H1 (cell line): ENCODE measurements around the gene SOST. TPM values are rescaled to one million over a fixed set of nuclear protein-coding genes. Genes with fewer than 3 reads are reported as not detected.
A peak's percentile ranks its signal among the peaks of the same experiment; 100 is the strongest.

ENCODE experiments used
- CTCF ChIA-PET: fragments of 300-600 bp; sonication (Branson Sonifier 250); formaldehyde crosslinking; loops from one replicate; lab custom pipeline; 2021; ENCODE audit not compliant: partially characterized antibody; lab: Charles Lee
- POLR2A ChIA-PET: fragments of 300-600 bp; sonication (Branson Sonifier 250); formaldehyde crosslinking; loops from one replicate; lab custom pipeline; 2021; ENCODE audit warnings: inconsistent platforms; ENCODE audit not compliant: partially characterized antibody; lab: Charles Lee
- DNase-seq, 2 experiments: peaks; one replicate each; pipeline versions ENCODE4 v3.0.0 to v3.0.0-alpha.2; 2010 to 2022; ENCODE audit warnings: low spot score in 2 of 2, low read depth in 1 of 2, mixed read lengths in 1 of 2
- FAIRE-seq: peaks from 2 replicates; lab custom pipeline; 2011; peaks lifted over from hg19 to GRCh38; lab: Jason Lieb, UNC
- H2AFZ ChIP-seq: 2 replicates; pipeline ENCODE4 v1.8.1; 2012; ENCODE audit warnings: low read length, inconsistent platforms
- H2AK5ac ChIP-seq: 2 replicates; pipeline ENCODE4 v1.6.1; 2013; ENCODE audit warnings: low read depth, low read length
- H2BK120ac ChIP-seq: replicated peaks from 2 replicates; pipeline ENCODE3; 2013; ENCODE audit warnings: low read depth, low read length, inconsistent platforms
- H2BK12ac ChIP-seq: 2 replicates; pipeline ENCODE4 v1.6.1; 2013; ENCODE audit warnings: low read depth, low read length
- H2BK15ac ChIP-seq: 2 replicates; pipeline ENCODE4 v1.6.1; 2013; ENCODE audit warnings: low read length
- H2BK20ac ChIP-seq: 2 replicates; pipeline ENCODE4 v1.6.1; 2013; ENCODE audit warnings: low read length
- H2BK5ac ChIP-seq: 2 replicates; pipeline ENCODE4 v1.6.1; 2013; ENCODE audit warnings: low read depth, low read length
- H3K14ac ChIP-seq: 2 replicates; pipeline ENCODE4 v1.6.1; 2013; ENCODE audit warnings: inconsistent platforms; ENCODE audit not compliant: insufficient read length
- H3K18ac ChIP-seq: 2 replicates; pipeline ENCODE4 v1.6.1; 2013; ENCODE audit warnings: low read length; ENCODE audit errors: extremely low read depth
- H3K23ac ChIP-seq: 2 replicates; pipeline ENCODE4 v1.6.1; 2013; ENCODE audit warnings: inconsistent platforms; ENCODE audit not compliant: insufficient read length
- H3K23me2 ChIP-seq: 2 replicates; pipeline ENCODE4 v1.6.1; 2013; ENCODE audit warnings: low read depth, low read length
- H3K27ac ChIP-seq: 2 replicates; pipeline ENCODE4 v1.6.1; 2011; ENCODE audit warnings: low read depth, low read length, inconsistent platforms
- H3K27me3 ChIP-seq, 4 experiments: replicated peaks in 1 of 4; 1 replicate in 1 of 4; 2 replicates in 3 of 4; pipeline versions ENCODE4 v1.6.1 to v1.8.1; 2011 to 2013; ENCODE audit warnings: low read length in 3 of 4, mild to moderate bottlenecking in 3 of 4, inconsistent platforms in 2 of 4, mixed read lengths in 2 of 4, moderate library complexity in 1 of 4; ENCODE audit not compliant: control insufficient read depth in 3 of 4, insufficient read depth in 3 of 4; ENCODE audit errors: extremely low read depth in 1 of 4
- H3K36me3 ChIP-seq, 4 experiments: 2 replicates each; pipeline versions ENCODE4 v1.6.1 to v1.8.1; 2011 to 2013; ENCODE audit warnings: mild to moderate bottlenecking in 4 of 4, low read length in 3 of 4, moderate library complexity in 2 of 4, control low read depth in 1 of 4, inconsistent platforms in 1 of 4; ENCODE audit not compliant: insufficient read depth in 4 of 4, control insufficient read depth in 2 of 4
- H3K4ac ChIP-seq: replicated peaks from 2 replicates; pipeline ENCODE3; 2013; ENCODE audit warnings: low read length, low read depth, mixed read lengths, inconsistent platforms; ENCODE audit not compliant: insufficient read length
- H3K4me1 ChIP-seq, 4 experiments: replicated peaks in 1 of 4; 1 replicate in 1 of 4; 2 replicates in 3 of 4; pipeline versions ENCODE4 v1.6.1 to v1.8.1; 2011 to 2013; ENCODE audit warnings: low read length in 3 of 4, inconsistent platforms in 2 of 4, mixed read lengths in 1 of 4; ENCODE audit not compliant: insufficient read depth in 4 of 4, control insufficient read depth in 3 of 4
- H3K4me2 ChIP-seq, 2 experiments: 2 replicates each; pipeline versions ENCODE4 v1.6.1 to v1.8.1; 2011 to 2013; ENCODE audit warnings: low read depth in 2 of 2, low read length in 2 of 2, control low read depth in 1 of 2, inconsistent platforms in 1 of 2, mild to moderate bottlenecking in 1 of 2; ENCODE audit not compliant: insufficient read depth in 1 of 2
- H3K4me3 ChIP-seq, 4 experiments: fragments of 200-600, 300-600 bp in 1 of 4; sonication (generic), shearing (Covaris generic), sonication (Bioruptor Twin) in 1 of 4; 2 replicates each; pipeline versions ENCODE4 v1.5.1 to v1.8.1; 2011 to 2016; ENCODE audit warnings: low read length in 4 of 4, low read depth in 3 of 4, control low read depth in 2 of 4, inconsistent platforms in 2 of 4, mild to moderate bottlenecking in 2 of 4, mixed read lengths in 1 of 4, moderate library complexity in 1 of 4; ENCODE audit not compliant: insufficient read depth in 2 of 4; ENCODE audit errors: extremely low read depth in 1 of 4
- H3K56ac ChIP-seq: replicated peaks from 2 replicates; pipeline ENCODE3; 2013; ENCODE audit warnings: low read depth, mild to moderate bottlenecking, mixed read lengths, low read length, inconsistent platforms; ENCODE audit not compliant: insufficient read length
- H3K79me1 ChIP-seq: 2 replicates; pipeline ENCODE4 v1.6.1; 2013; ENCODE audit warnings: low read depth, low read length, control low read depth
- H3K79me2 ChIP-seq, 2 experiments: 2 replicates each; pipeline versions ENCODE4 v1.6.1 to v1.8.1; 2012 to 2013; ENCODE audit warnings: low read length in 2 of 2, mild to moderate bottlenecking in 2 of 2, inconsistent platforms in 1 of 2; ENCODE audit not compliant: insufficient read depth in 2 of 2, control insufficient read depth in 1 of 2
- H3K9ac ChIP-seq, 4 experiments: replicated peaks in 1 of 4; 1 replicate in 1 of 4; 2 replicates in 3 of 4; pipeline versions ENCODE4 v1.6.1 to v1.8.1; 2011 to 2013; ENCODE audit warnings: low read depth in 3 of 4, low read length in 3 of 4, control low read depth in 2 of 4, mild to moderate bottlenecking in 2 of 4, moderate library complexity in 2 of 4, inconsistent platforms in 1 of 4; ENCODE audit errors: extremely low read depth in 1 of 4
- H3K9me3 ChIP-seq, 2 experiments: 2 replicates each; pipeline versions ENCODE4 v1.6.1 to v1.8.1; 2012 to 2013; ENCODE audit warnings: mild to moderate bottlenecking in 2 of 2, moderate library complexity in 2 of 2, control low read depth in 1 of 2, inconsistent platforms in 1 of 2, low read depth in 1 of 2, low read length in 1 of 2, mixed read lengths in 1 of 2; ENCODE audit not compliant: insufficient read depth in 2 of 2
- H4K20me1 ChIP-seq, 2 experiments: replicated peaks in 1 of 2; 2 replicates each; pipeline versions ENCODE3 to v1.8.1; 2011 to 2013; ENCODE audit warnings: inconsistent platforms in 2 of 2, low read length in 2 of 2, mild to moderate bottlenecking in 1 of 2; ENCODE audit not compliant: insufficient read depth in 2 of 2, control insufficient read depth in 1 of 2
- H4K5ac ChIP-seq: 2 replicates; pipeline ENCODE4 v1.6.1; 2013; ENCODE audit warnings: low read length, low read depth, mixed read lengths, inconsistent platforms; ENCODE audit not compliant: insufficient read length
- H4K8ac ChIP-seq: 2 replicates; pipeline ENCODE4 v1.8.0; 2013; ENCODE audit warnings: mild to moderate bottlenecking, moderate library complexity, low read length, inconsistent platforms; ENCODE audit not compliant: insufficient read depth; ENCODE audit errors: extremely low read depth
- H4K91ac ChIP-seq: replicated peaks from 2 replicates; pipeline ENCODE3; 2013; ENCODE audit warnings: low read length, mixed read lengths, inconsistent platforms; ENCODE audit not compliant: insufficient read length
- ATF2 ChIP-seq: IDR thresholded peaks from 2 replicates; pipeline ENCODE4 v1.6.1; 2012; ENCODE audit warnings: low read length, inconsistent platforms
- CBX8 ChIP-seq: fragments of 300-800, 300-1000 bp; sonication (generic); IDR thresholded peaks from 2 replicates; pipeline ENCODE4 v1.7.1; 2016; ENCODE audit warnings: low read depth, low read length, borderline replicate concordance
- EGR1 ChIP-seq: IDR thresholded peaks from 2 replicates; pipeline ENCODE4 v1.6.1; 2011; ENCODE audit warnings: low read depth, low read length, borderline replicate concordance
- GTF2F1 ChIP-seq: IDR thresholded peaks from 2 replicates; pipeline ENCODE4 v1.6.1; 2012; ENCODE audit warnings: low read depth, low read length, improper control_type of control experiment, borderline replicate concordance
- JUN ChIP-seq: IDR thresholded peaks from 2 replicates; pipeline ENCODE4 v1.6.1; 2011; ENCODE audit warnings: low read depth, mild to moderate bottlenecking, improper control_type of control experiment, low read length
- POLR2AphosphoS5 ChIP-seq: IDR thresholded peaks from 2 replicates; pipeline ENCODE4 v1.6.1; 2011; ENCODE audit warnings: low read depth, low read length
- RFX5 ChIP-seq: IDR thresholded peaks from 2 replicates; pipeline ENCODE4 v1.6.1; 2011; ENCODE audit warnings: low read depth, low read length, improper control_type of control experiment, borderline replicate concordance
- RXRA ChIP-seq: IDR thresholded peaks from 2 replicates; pipeline ENCODE4 v1.6.1; 2011; ENCODE audit warnings: low read depth, mild to moderate bottlenecking, low read length, moderate library complexity; ENCODE audit not compliant: insufficient read depth
- SUZ12 ChIP-seq: fragments of 200-600 bp; sonication (generic); IDR thresholded peaks from 2 replicates; pipeline ENCODE4 v1.6.1; 2012; ENCODE audit warnings: mild to moderate bottlenecking, inconsistent platforms, low read length, moderate library complexity, mixed read lengths
- TAF7 ChIP-seq: optimal IDR thresholded peaks from 2 replicates; pipeline ENCODE3; 2011; ENCODE audit warnings: low read depth, mild to moderate bottlenecking, inconsistent platforms, low read length, moderate library complexity, borderline replicate concordance
- TCF12 ChIP-seq: IDR thresholded peaks from 2 replicates; pipeline ENCODE4 v1.6.1; 2011; ENCODE audit warnings: low read depth, mild to moderate bottlenecking, low read length
- WGBS, 2 experiments: shearing (Covaris generic) in 1 of 2; methylation state at CpG; one replicate each; pipeline versions ENCODE4 v1.1.6 to v1.1.7; 2013 to 2015; ENCODE audit warnings: low lambda C conversion rate in 2 of 2, mixed read lengths in 2 of 2, inconsistent platforms in 1 of 2, low coverage in 1 of 2, missing lambda C conversion rate in 1 of 2; ENCODE audit not compliant: insufficient replicate concordance in 2 of 2, insufficient coverage in 1 of 2, insufficient read length in 1 of 2; ENCODE audit errors: extremely low coverage in 1 of 2, missing lambda C conversion rate in 1 of 2; 5-methylcytosine and 5-hydroxymethylcytosine counted together
- polyA plus RNA-seq, 7 experiments: library from polyadenylated mRNA; depleted of rRNA in 3 of 7; stranded (reverse) in 5 of 7; unstranded in 2 of 7; fragments of >200 nt in 5 of 7; fragments of 200-250 nt in 2 of 7; gene quantifications; 1 replicate in 5 of 7; 2 replicates in 1 of 7; 4 replicates in 1 of 7; pipeline versions ENCODE4 v1.2.1 to v1.2.3, GENCODE V29; 2011 to 2013; ENCODE audit warnings: missing spikeins in 2 of 7, mixed read lengths in 2 of 7
- total RNA-seq: library from RNA; stranded (reverse); fragmentation: NEBNext Ultra II Directional; extraction: Animal tissue kit (Norgen Biotek cat#: 25700); gene quantifications from 2 replicates; pipeline ENCODE4 v1.2.1, GENCODE V29; 2021
- TF ChIP-seq, protein P1 (sequence below): IDR thresholded peaks from 2 replicates; pipeline ENCODE4 v1.6.1; 2012; ENCODE audit warnings: inconsistent platforms

SOST gene
- total and polyA plus RNA-seq, 2 of the 8 experiments (the other 6 are each of a cell fraction or from before 2014, with no cell fraction given), result 0.08 TPM; not detected in 1

DNA sequence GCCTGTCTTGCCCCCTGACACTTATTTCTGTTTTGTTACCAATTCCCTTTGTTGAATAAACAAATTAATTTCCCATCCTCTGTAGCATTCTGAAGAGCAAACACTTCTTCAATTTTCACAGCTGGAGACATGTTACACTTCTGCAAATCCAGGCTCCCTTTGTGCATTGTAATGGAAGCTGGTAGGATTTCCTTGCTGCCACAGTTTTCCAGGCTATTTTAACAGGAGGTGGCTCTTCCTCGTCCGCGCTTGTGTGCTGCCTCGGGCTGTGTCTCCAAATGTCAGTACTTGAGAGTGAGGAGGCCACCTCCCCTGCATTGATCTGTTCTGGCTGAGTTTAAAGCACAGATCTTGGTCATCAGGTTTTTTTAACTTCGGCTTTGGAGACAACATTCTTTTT, 40.0 kb downstream of the SOST start:
- FAIRE-seq, result peak; percentile 63
- Histone ChIP-seq H4K20me1 (no peaks in the 10 kb centered on the region), H3K14ac (no peak overlapping the region), H3K4me1 (peaks cover 0 to 3% (median 1%) of the 10 kb centered on the region in 4 experiments; a peak in 3 of 7 replicates), H4K91ac (no peak overlapping the region), H2BK12ac (no peak overlapping the region), H3K27me3 (peaks cover 10 to 18% (median 15%) of the 10 kb centered on the region in 4 experiments), H3K79me2 (no peaks in the 10 kb centered on the region), H2BK20ac (no peak overlapping the region), H3K4ac (no peak overlapping the region), H2BK120ac (no peak overlapping the region), H3K18ac (no peak overlapping the region), H4K5ac (no peak overlapping the region), H3K56ac (no peak overlapping the region), H4K8ac (no peak overlapping the region), H3K79me1 (no peaks in the 10 kb centered on the region), H2BK15ac (no peak overlapping the region; the same call in 1 of the 2 replicates), H3K23ac (no peak overlapping the region), H2AK5ac (no peak overlapping the region), H3K4me2 (no peak overlapping the region), H3K27ac (no peak overlapping the region), H3K36me3 (no peaks in the 10 kb centered on the region), H3K9ac (no peak overlapping the region), H3K4me3 (no peak overlapping the region), H3K9me3 (no peaks in the 10 kb centered on the region), H3K23me2 (peaks cover 9% of the 10 kb centered on the region; the same call in 1 of the 2 replicates), H2BK5ac (no peak overlapping the region), H2AFZ (no peak overlapping the region)
- ChIA-PET CTCF (interaction anchor here (1.0 to 1.1 kb wide), 3 partner anchors 8 to 128 kb away, joined by 3 read pairs; no protein-coding TSS in a partner anchor), POLR2A (interaction anchor here (0.6 kb wide), 2 partner anchors 10 to 162 kb away, joined by 3 to 5 read pairs; no protein-coding TSS in a partner anchor)
- 73% methylated on average over 5 of the region's 5 CpGs; no CpG with 5 or more reads in 1 of the 2 experiments for WGBS, 2 experiments
- no peak for DNase-seq
- no peak for TF ChIP-seq POLR2AphosphoS5
- TF ChIP-seq EGR1, result no peak
- no peak for TF ChIP-seq CBX8
- TF ChIP-seq TAF7, result no peak
- TF ChIP-seq RFX5, result no peak
- TF ChIP-seq JUN, result no peak
- TF ChIP-seq RXRA, result no peak
- TF ChIP-seq TCF12, result no peak
- TF ChIP-seq, protein P1, sequence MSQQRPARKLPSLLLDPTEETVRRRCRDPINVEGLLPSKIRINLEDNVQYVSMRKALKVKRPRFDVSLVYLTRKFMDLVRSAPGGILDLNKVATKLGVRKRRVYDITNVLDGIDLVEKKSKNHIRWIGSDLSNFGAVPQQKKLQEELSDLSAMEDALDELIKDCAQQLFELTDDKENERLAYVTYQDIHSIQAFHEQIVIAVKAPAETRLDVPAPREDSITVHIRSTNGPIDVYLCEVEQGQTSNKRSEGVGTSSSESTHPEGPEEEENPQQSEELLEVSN, result no peak
- TF ChIP-seq ATF2, result no peak
- no peak for TF ChIP-seq GTF2F1
- TF ChIP-seq SUZ12, result no peak
